Thyroid gland (tissue), 4 donors: Measurements from ENCODE around the gene ZNF429. TPM values are rescaled to one million over a fixed set of nuclear protein-coding genes. Genes with fewer than 3 reads are reported as not detected.
"Not testable (repeated sequence)": the region's sequence is repeated elsewhere in the genome, so short reads cannot be mapped to it uniquely, and the experiment has no call there.

ENCODE experiments used
- DNase-seq, 2 donors: peaks; one replicate each; pipeline ENCODE4 v3.0.0-alpha.2; 2019
- H3K27ac ChIP-seq, 3 donors: fragments of 200-600 bp; sonication (generic); 1 replicate in 2 of 3; 2 replicates in 1 of 3; pipeline ENCODE4 v1.5.1; 2016 to 2019; ENCODE audit warnings: mild to moderate bottlenecking in 1 of 3, moderate library complexity in 1 of 3
- H3K27me3 ChIP-seq: fragments of 200-600 bp; sonication (generic); one replicate; pipeline ENCODE4 v1.5.1; 2019
- H3K36me3 ChIP-seq, 2 donors: fragments of 200-600 bp; sonication (generic); one replicate each; pipeline ENCODE4 v1.5.1; 2016 to 2019
- H3K4me1 ChIP-seq, 2 donors: fragments of 200-600 bp; sonication (generic); one replicate each; pipeline ENCODE4 v1.5.1; 2017 to 2019
- H3K4me3 ChIP-seq, 3 donors: fragments of 200-600 bp; sonication (generic); replicated peaks in 1 of 3; 1 replicate in 2 of 3; 2 replicates in 1 of 3; pipeline ENCODE4 v1.5.1; 2016; ENCODE audit warnings: mild to moderate bottlenecking in 1 of 3
- H3K9me3 ChIP-seq: fragments of 200-600 bp; sonication (generic); one replicate; pipeline ENCODE4 v1.5.1; 2017
- CTCF ChIP-seq, 6 experiments: fragments of 200-600 bp in 3 of 6; fragments of 450-650 bp in 3 of 6; sonication (generic) in 3 of 6; IDR thresholded peaks; one replicate each; pipeline ENCODE4 v1.5.1; 2016 to 2019; ENCODE audit warnings: antibody characterized with exemption in 6 of 6, mild to moderate bottlenecking in 2 of 6, inconsistent platforms in 1 of 6, moderate library complexity in 1 of 6
- POLR2A ChIP-seq, 2 donors: fragments of 450-650 bp; IDR thresholded peaks; one replicate each; pipeline ENCODE4 v1.6.1; 2017; ENCODE audit warnings: antibody characterized with exemption in 2 of 2, mild to moderate bottlenecking in 2 of 2, moderate library complexity in 1 of 2
- WGBS, 2 donors: methylation state at CpG; one replicate each; pipeline ENCODE4 v1.1.5; 2017; 5-methylcytosine and 5-hydroxymethylcytosine counted together
- intact Hi-C: fragments of 100-400 bp; cut with DNase I; formaldehyde crosslinking; loops from one replicate; pipeline ENCODE4 v1.15.1; 2023
- total RNA-seq, 4 donors: library from RNA; depleted of rRNA; stranded (reverse); fragments of >200 nt; gene quantifications; one replicate each; pipeline ENCODE4 v1.2.3, GENCODE V29; 2016

The ZNF429 gene
- total RNA-seq, 4 donors from 2014 or later: 21.4 to 41.5 (median 36.6) TPM

GRCh38 chr19:21513651-21514050 lies 8.2 kb downstream of the ZNF429 start:
- intact Hi-C loops: no loop called here
- no peak overlapping the region for H3K27ac ChIP-seq
- DNase-seq: no peak
- WGBS, 2 donors: 60 to 64% methylated on average over 2 of the region's 2 CpGs
- no peak for TF ChIP-seq POLR2A (IDR thresholded peaks at IDR 0.05)
- no peak for TF ChIP-seq CTCF (IDR thresholded peaks at IDR 0.05)
- H3K9me3 ChIP-seq: no peaks in the 10 kb centered on the region
- H3K36me3 ChIP-seq: peaks cover 0 to 3% of the 10 kb centered on the region in 2 donors
- H3K4me1 ChIP-seq: peaks cover 9% of the 10 kb centered on the region in 2 donors
- no peak overlapping the region for H3K4me3 ChIP-seq
- no peaks in the 10 kb centered on the region for H3K27me3 ChIP-seq

- Histone ChIP-seq H3K27me3 (no peaks in the 10 kb centered on the region), H3K4me1 (no peaks in the 10 kb centered on the region), H3K4me3 (no peak overlapping the region), H3K9me3 (no peaks in the 10 kb centered on the region), H3K27ac (no peak overlapping the region), H3K36me3 (peaks cover 9 to 37% of the 10 kb centered on the region in 2 donors)
- 93 to 100% methylated on average over 2 of the region's 2 CpGs for WGBS, 2 donors
- intact Hi-C loops: no loop called here
- DNase-seq: no peak
- TF ChIP-seq CTCF (IDR thresholded peaks at IDR 0.05): no peak
- TF ChIP-seq POLR2A (IDR thresholded peaks at IDR 0.05): no peak
These were observed 14.1 kb downstream of the ZNF429 start for GRCh38 chr19:21519488-21519887.

- 96 to 99% methylated on average over 3 of the region's 3 CpGs for WGBS, 2 donors
- no peak for DNase-seq
- no peaks in the 10 kb centered on the region for H3K9me3 ChIP-seq
These were observed 27.5 kb downstream of the ZNF429 start for GRCh38 chr19:21532904-21533303.

GRCh38 chr19:21536741-21537290 lies 31.4 kb downstream of the ZNF429 start:
- H3K27ac ChIP-seq, H3K4me1 ChIP-seq, DNase-seq, intact Hi-C loops, H3K9me3 ChIP-seq, H3K4me3 ChIP-seq, H3K27me3 ChIP-seq: not testable (repeated sequence)
- H3K36me3 ChIP-seq: peaks cover 21 to 35% of the 10 kb centered on the region in 2 donors
- 90 to 95% methylated on average over 2 of the region's 2 CpGs for WGBS, 2 donors

More at GRCh38 chr19:21532904-21533303, 27.5 kb downstream of the ZNF429 start:
- TF ChIP-seq POLR2A (IDR thresholded peaks at IDR 0.05): no peak
- TF ChIP-seq CTCF (IDR thresholded peaks at IDR 0.05): no peak
- Histone ChIP-seq H3K4me3 (no peak overlapping the region), H3K27ac (no peak overlapping the region), H3K27me3 (no peaks in the 10 kb centered on the region), H3K4me1 (no peaks in the 10 kb centered on the region), H3K36me3 (peaks cover 29 to 38% of the 10 kb centered on the region in 2 donors)
- intact Hi-C loops: no loop called here

- Histone ChIP-seq H3K9me3 (no peaks in the 10 kb centered on the region), H3K36me3 (peaks cover 0 to 6% of the 10 kb centered on the region in 2 donors), H3K27me3 (no peaks in the 10 kb centered on the region), H3K4me3 (no peak overlapping the region), H3K4me1 (no peaks in the 10 kb centered on the region), H3K27ac (no peak overlapping the region)
- intact Hi-C loops: no loop called here
- 73 to 100% methylated on average over 1 to 2 of the region's 2 CpGs for WGBS, 2 donors
- DNase-seq: no peak
- TF ChIP-seq CTCF (IDR thresholded peaks at IDR 0.05) (no peak), POLR2A (IDR thresholded peaks at IDR 0.05) (no peak)
These were observed 54.0 kb downstream of the ZNF429 start for GRCh38 chr19:21559444-21559843.
